Left lung (tissue), 10 donors: ENCODE measurements around the gene C3orf22. TPM values are rescaled to one million over a fixed set of nuclear protein-coding genes. Genes with fewer than 3 reads are reported as not detected.

ENCODE experiments used
- ATAC-seq: fragments of 200-7000 bp; cut with Tn5 transposase; one replicate; pipeline ENCODE4 v1.9.1; 2020; ENCODE audit warnings: moderate library complexity
- DNase-seq, 4 donors: peaks; one replicate each; pipeline ENCODE4 v3.0.0-alpha.2; 2013 to 2020
- H3K27ac ChIP-seq, 2 donors: fragments of 200-600 bp; sonication (generic) in 1 of 2; one replicate each; pipeline versions ENCODE4 v1.5.0 to v1.8.0; 2020 to 2021
- H3K27me3 ChIP-seq, 2 donors: fragments of 200-600 bp; sonication (generic) in 1 of 2; one replicate each; pipeline versions ENCODE4 v1.5.0 to v1.8.0; 2020 to 2021
- H3K36me3 ChIP-seq, 2 donors: fragments of 200-600 bp; sonication (generic) in 1 of 2; one replicate each; pipeline versions ENCODE4 v1.5.0 to v1.8.0; 2020 to 2021
- H3K4me1 ChIP-seq, 2 donors: fragments of 200-600 bp; one replicate each; pipeline ENCODE4 v1.8.0; 2021
- H3K4me3 ChIP-seq, 2 donors: fragments of 200-600 bp; sonication (generic) in 1 of 2; one replicate each; pipeline versions ENCODE4 v1.5.0 to v1.8.0; 2020 to 2021; ENCODE audit warnings: mild to moderate bottlenecking in 1 of 2
- H3K9me3 ChIP-seq, 2 donors: fragments of 200-600 bp; sonication (generic) in 1 of 2; one replicate each; pipeline versions ENCODE4 v1.5.0 to v1.8.0; 2020 to 2021
- CTCF ChIP-seq, 2 donors: fragments of 200-600 bp; sonication (generic) in 1 of 2; IDR thresholded peaks; one replicate each; pipeline versions ENCODE4 v1.5.0 to v1.8.0; 2021; ENCODE audit warnings: antibody characterized with exemption in 2 of 2
- intact Hi-C, 2 donors: fragments of 100-400 bp; cut with DNase I; formaldehyde crosslinking; loops; one replicate each; pipeline versions ENCODE4 v1.11.2 to v1.14.2; 2022
- polyA plus RNA-seq, 6 donors: library from polyadenylated mRNA; unstranded; fragments of 120-200 nt; gene quantifications; one replicate each; pipeline ENCODE4 v1.2.1, GENCODE V29; 2013; ENCODE audit not compliant: insufficient read length in 6 of 6
- total RNA-seq, 2 donors: library from RNA; stranded (reverse); fragmentation: NEBNext Ultra II Directional; extraction: Animal tissue kit (Norgen Biotek cat#: 25700); gene quantifications; one replicate each; pipeline ENCODE4 v1.2.1, GENCODE V29; 2021
- donor health status: DM: no; HTN: yes; CAD: no.
- donor health status: DM: no; HTN: no; CAD: no.

C3orf22 gene
- total and polyA plus RNA-seq, 8 donors: 0.10 to 0.25 (median 0.12) TPM; not detected in 3

- no peak for ATAC-seq
- no peak overlapping the region for H3K4me3 ChIP-seq
- no peak overlapping the region for H3K27ac ChIP-seq
- TF ChIP-seq CTCF (IDR thresholded peaks at IDR 0.05): no peak
- H3K9me3 ChIP-seq: no peaks in the 10 kb centered on the region
- H3K4me1 ChIP-seq: no peaks in the 10 kb centered on the region
- intact Hi-C loops: no loop called here
- DNase-seq: peak in 2 of 4 donors; percentile 15 to 58
- H3K27me3 ChIP-seq: no peaks in the 10 kb centered on the region
- no peaks in the 10 kb centered on the region for H3K36me3 ChIP-seq
These were observed 5.2 kb downstream of the C3orf22 start for GRCh38 chr3:126553284-126554084.

GRCh38 chr3:126552688-126553283, 5.9 kb downstream of the C3orf22 start:
- ATAC-seq (no peak), DNase-seq (peak in 2 of 4 donors; percentile 30 to 73)
- TF ChIP-seq CTCF (IDR thresholded peaks at IDR 0.05): no peak
- intact Hi-C loops: no loop called here
- Histone ChIP-seq H3K36me3 (no peaks in the 10 kb centered on the region), H3K27me3 (no peaks in the 10 kb centered on the region), H3K4me1 (no peaks in the 10 kb centered on the region), H3K9me3 (no peaks in the 10 kb centered on the region), H3K4me3 (no peak overlapping the region), H3K27ac (no peak overlapping the region)

GRCh38 chr3:126551839-126552687, 6.7 kb downstream of the C3orf22 start:
- no peak overlapping the region for H3K27ac ChIP-seq
- no peak for ATAC-seq
- DNase-seq: peak in 2 of 4 donors; percentile 18 to 47
- no peak for TF ChIP-seq CTCF (IDR thresholded peaks at IDR 0.05)
- H3K36me3 ChIP-seq: no peaks in the 10 kb centered on the region
- H3K4me1 ChIP-seq: no peaks in the 10 kb centered on the region
- H3K27me3 ChIP-seq: no peaks in the 10 kb centered on the region
- H3K9me3 ChIP-seq: no peaks in the 10 kb centered on the region
- no peak overlapping the region for H3K4me3 ChIP-seq
- intact Hi-C loops: no loop called here

GRCh38 chr3:126551121-126551838, 7.5 kb downstream of the C3orf22 start:
- no peak for ATAC-seq

More at GRCh38 chr3:126551121-126551838, 7.5 kb downstream of the C3orf22 start:
- Histone ChIP-seq H3K4me1 (no peaks in the 10 kb centered on the region), H3K27me3 (no peaks in the 10 kb centered on the region), H3K4me3 (no peak overlapping the region), H3K36me3 (no peaks in the 10 kb centered on the region), H3K27ac (no peak overlapping the region), H3K9me3 (no peaks in the 10 kb centered on the region)
- no peak for TF ChIP-seq CTCF (IDR thresholded peaks at IDR 0.05)
- intact Hi-C loops: no loop called here
- DNase-seq: peak in 2 of 4 donors; percentile 31 to 41
